Omental fat pad (tissue), 4 donors: ENCODE data around the gene CHADL. TPM values are rescaled to one million over a fixed set of nuclear protein-coding genes. Genes with fewer than 3 reads are reported as not detected.

Experiments
- ATAC-seq: fragments of 150-250 bp; one replicate; pipeline ENCODE4 v1.9.1; 2016; ENCODE audit warnings: mild to moderate bottlenecking, moderate library complexity; ENCODE audit not compliant: low FRiP score
- DNase-seq: peaks from one replicate; pipeline ENCODE4 v3.0.0-alpha.2; 2019; ENCODE audit warnings: low spot score
- total RNA-seq, 4 donors: library from RNA; depleted of rRNA; stranded (reverse); fragments of >200 nt; gene quantifications; one replicate each; pipeline ENCODE4 v1.1.0, GENCODE V29; 2016
- TF ChIP-seq, protein P1 (sequence below), 3 donors: fragments of 450-650 bp; IDR thresholded peaks; one replicate each; pipeline ENCODE4 v1.5.1; 2016 to 2017; ENCODE audit warnings: antibody characterized with exemption in 3 of 3, mild to moderate bottlenecking in 3 of 3, moderate library complexity in 2 of 3

The CHADL gene
- total RNA-seq, 4 donors from 2014 or later = 0.56 to 2.5 (median 1.4) TPM

DNA sequence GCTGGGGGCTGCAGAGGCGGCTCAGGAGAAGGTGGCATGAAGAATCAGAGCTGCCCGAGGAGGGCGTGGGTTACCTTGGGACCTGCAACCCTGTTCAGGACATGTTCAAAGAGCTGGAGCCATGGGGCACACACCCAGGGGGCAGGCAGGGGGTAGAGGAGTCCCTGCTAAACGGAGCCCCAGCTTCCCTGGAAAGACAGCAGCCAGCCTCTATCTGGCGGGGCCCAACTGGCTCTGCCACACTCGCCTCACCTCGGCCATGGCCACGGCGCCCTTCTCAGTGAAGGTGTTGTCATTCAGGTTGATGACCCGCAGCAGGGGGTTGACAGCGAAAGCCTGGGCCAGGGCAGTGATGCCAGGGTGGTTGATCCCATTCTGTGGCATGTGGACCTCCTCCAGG is 17.0 kb upstream of the CHADL start:
- TF ChIP-seq, protein P1, sequence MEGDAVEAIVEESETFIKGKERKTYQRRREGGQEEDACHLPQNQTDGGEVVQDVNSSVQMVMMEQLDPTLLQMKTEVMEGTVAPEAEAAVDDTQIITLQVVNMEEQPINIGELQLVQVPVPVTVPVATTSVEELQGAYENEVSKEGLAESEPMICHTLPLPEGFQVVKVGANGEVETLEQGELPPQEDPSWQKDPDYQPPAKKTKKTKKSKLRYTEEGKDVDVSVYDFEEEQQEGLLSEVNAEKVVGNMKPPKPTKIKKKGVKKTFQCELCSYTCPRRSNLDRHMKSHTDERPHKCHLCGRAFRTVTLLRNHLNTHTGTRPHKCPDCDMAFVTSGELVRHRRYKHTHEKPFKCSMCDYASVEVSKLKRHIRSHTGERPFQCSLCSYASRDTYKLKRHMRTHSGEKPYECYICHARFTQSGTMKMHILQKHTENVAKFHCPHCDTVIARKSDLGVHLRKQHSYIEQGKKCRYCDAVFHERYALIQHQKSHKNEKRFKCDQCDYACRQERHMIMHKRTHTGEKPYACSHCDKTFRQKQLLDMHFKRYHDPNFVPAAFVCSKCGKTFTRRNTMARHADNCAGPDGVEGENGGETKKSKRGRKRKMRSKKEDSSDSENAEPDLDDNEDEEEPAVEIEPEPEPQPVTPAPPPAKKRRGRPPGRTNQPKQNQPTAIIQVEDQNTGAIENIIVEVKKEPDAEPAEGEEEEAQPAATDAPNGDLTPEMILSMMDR (IDR thresholded peaks at IDR 0.05) = no peak

DNA sequence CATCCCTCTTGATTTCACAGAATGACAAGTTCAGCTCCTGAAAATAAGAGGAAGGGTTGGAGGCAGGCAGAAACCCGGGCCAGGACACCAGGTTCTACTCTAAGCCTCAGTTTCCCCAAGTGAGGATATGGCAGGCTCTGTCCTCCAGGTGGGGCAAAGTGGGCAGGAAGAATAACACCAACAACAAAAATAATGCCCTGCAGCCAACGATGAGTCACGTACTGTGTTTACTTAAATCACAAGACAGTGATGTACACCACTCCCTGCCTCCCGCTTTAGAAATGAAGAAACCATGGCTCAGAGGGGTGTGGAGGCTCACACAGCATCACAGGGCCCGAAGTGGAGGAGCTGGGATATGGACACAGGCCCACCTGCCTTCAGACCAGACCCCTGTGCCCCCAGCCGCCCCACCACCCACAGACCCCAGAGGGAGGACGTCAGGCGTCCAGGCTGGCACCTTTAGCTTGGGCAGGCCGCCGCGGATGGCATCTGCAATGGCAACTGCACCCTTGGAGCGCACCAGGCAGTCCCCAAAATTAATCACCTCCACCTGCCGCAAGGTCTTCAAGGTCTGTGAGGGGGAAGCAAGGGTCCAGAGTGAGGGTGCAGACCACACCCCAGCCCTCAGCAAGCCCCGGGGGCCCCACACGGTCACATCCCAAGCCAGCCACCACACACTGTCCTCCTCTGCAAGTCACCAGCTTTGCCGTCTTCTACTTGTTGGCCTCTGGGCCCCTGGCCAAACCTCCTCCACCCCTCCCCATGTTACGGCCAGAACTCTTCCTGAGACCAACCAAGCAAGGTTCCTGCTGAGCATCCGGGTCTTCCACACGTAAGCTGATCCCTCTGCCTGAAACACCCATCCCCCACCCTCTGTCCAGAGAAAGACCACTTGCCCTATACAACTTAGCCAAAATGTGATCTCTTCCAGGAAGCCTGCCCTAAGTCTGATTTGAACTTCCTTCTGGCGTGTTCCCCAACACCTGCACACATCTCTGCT is 15.8 kb upstream of the CHADL start:
- TF ChIP-seq, protein P1 (IDR thresholded peaks at IDR 0.05) = no peak
- DNase-seq = no peak
- ATAC-seq = no peak

More for the DNA sequence above, 17.0 kb upstream of the CHADL start:
- DNase-seq (no peak), ATAC-seq (no peak)

GRCh38 chr22:41254230-41254629 is 13.5 kb upstream of the CHADL start:
- TF ChIP-seq, protein P1 (IDR thresholded peaks at IDR 0.05) = no peak
- ATAC-seq = no peak
- no peak for DNase-seq

DNA sequence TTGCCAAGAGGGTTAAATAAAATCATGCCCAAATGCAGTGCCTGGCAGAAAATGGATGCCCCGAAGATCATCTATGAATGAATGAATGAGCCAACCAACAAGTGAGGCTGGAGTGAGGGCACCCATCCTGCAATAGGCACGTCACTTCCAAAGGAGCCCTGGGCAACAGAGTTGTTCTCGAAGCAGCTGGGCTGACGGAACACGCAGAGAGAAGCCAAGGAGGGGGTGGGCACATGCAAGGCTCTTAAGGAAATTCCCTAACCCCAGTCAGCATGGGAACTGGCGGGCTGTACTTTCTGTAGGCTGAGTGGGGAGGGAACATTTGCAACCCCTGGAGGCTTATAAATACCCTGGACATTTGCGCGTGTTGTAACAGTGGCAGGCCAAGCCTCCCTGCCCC is 11.6 kb upstream of the CHADL start:
- ATAC-seq = no peak
- TF ChIP-seq, protein P1 (IDR thresholded peaks at IDR 0.05) = no peak
- DNase-seq = no peak

GRCh38 chr22:41250127-41250526 is 9.4 kb upstream of the CHADL start:
- ATAC-seq = no peak
- TF ChIP-seq, protein P1 (IDR thresholded peaks at IDR 0.05) = no peak
- DNase-seq = no peak

GRCh38 chr22:41249442-41249841 is 8.7 kb upstream of the CHADL start:
- ATAC-seq (no peak), DNase-seq (no peak)
- TF ChIP-seq, protein P1 (IDR thresholded peaks at IDR 0.05) = no peak

- no peak for ATAC-seq
- DNase-seq = no peak
- TF ChIP-seq, protein P1 (IDR thresholded peaks at IDR 0.05) = no peak
Measured at GRCh38 chr22:41248758-41249157, 8.0 kb upstream of the CHADL start.
